IgD-negative memory B cell (primary cell): ENCODE data around the gene FHOD1. TPM values are rescaled to one million over a fixed set of nuclear protein-coding genes. Genes with fewer than 3 reads are reported as not detected.
A peak's percentile ranks its signal among the peaks of the same experiment; 100 is the strongest.

Experiments
- H3K27ac Mint-ChIP-seq, 3 donors: one replicate each; pipeline ENCODE4 v1.8.0; 2020 to 2022; ENCODE audit warnings: mild to moderate bottlenecking in 3 of 3, mixed read lengths in 3 of 3, moderate library complexity in 1 of 3
- H3K27me3 Mint-ChIP-seq: one replicate; pipeline ENCODE4 v1.8.0; 2021; ENCODE audit warnings: mixed read lengths
- H3K36me3 Mint-ChIP-seq: one replicate; pipeline ENCODE4 v1.8.0; 2020; ENCODE audit warnings: mild to moderate bottlenecking, mixed read lengths
- H3K4me1 Mint-ChIP-seq, 3 donors: one replicate each; pipeline ENCODE4 v1.8.0; 2020 to 2022; ENCODE audit warnings: mixed read lengths in 3 of 3, mild to moderate bottlenecking in 1 of 3
- H3K4me3 Mint-ChIP-seq, 4 donors: one replicate each; pipeline ENCODE4 v1.8.0; 2020 to 2022; ENCODE audit warnings: mild to moderate bottlenecking in 4 of 4, mixed read lengths in 4 of 4, moderate library complexity in 3 of 4
- H3K9me3 Mint-ChIP-seq, 3 donors: one replicate each; pipeline ENCODE4 v1.8.0; 2020 to 2021; ENCODE audit warnings: mixed read lengths in 3 of 3, mild to moderate bottlenecking in 1 of 3
- polyA plus RNA-seq: library from polyadenylated mRNA; unstranded; fragments of 300-500 nt; fragmentation: Illumina TruSeq; gene quantifications from one replicate; pipeline ENCODE4 v1.2.3, GENCODE V29; 2021

The FHOD1 gene
- polyA plus RNA-seq, 1 donor from 2014 or later = 3.8 TPM

- Mint-ChIP-seq H3K4me3 (no peak overlapping the region), H3K4me1 (no peaks in the 10 kb centered on the region), H3K27me3 (peaks cover 3% of the 10 kb centered on the region), H3K9me3 (no peaks in the 10 kb centered on the region), H3K27ac (no peak overlapping the region), H3K36me3 (no peaks in the 10 kb centered on the region)
Observed at GRCh38 chr16:67260426-67261063, 13.3 kb upstream of the FHOD1 start.

GRCh38 chr16:67259705-67260104 lies 12.4 kb upstream of the FHOD1 start:
- H3K27ac Mint-ChIP-seq = peak overlapping the region in 1 of 3 donors; percentile 82

GRCh38 chr16:67258161-67258835 lies 11.0 kb upstream of the FHOD1 start:
- Mint-ChIP-seq H3K4me3 (no peak overlapping the region), H3K9me3 (no peaks in the 10 kb centered on the region), H3K4me1 (no peaks in the 10 kb centered on the region), H3K36me3 (no peaks in the 10 kb centered on the region), H3K27me3 (peaks cover 3% of the 10 kb centered on the region), H3K27ac (no peak overlapping the region)

More at GRCh38 chr16:67259705-67260104, 12.4 kb upstream of the FHOD1 start:
- Mint-ChIP-seq H3K4me3 (peak overlapping the region in 1 of 4 donors; percentile 39), H3K27me3 (peaks cover 3% of the 10 kb centered on the region), H3K36me3 (no peaks in the 10 kb centered on the region), H3K4me1 (no peaks in the 10 kb centered on the region), H3K9me3 (no peaks in the 10 kb centered on the region)

DNA sequence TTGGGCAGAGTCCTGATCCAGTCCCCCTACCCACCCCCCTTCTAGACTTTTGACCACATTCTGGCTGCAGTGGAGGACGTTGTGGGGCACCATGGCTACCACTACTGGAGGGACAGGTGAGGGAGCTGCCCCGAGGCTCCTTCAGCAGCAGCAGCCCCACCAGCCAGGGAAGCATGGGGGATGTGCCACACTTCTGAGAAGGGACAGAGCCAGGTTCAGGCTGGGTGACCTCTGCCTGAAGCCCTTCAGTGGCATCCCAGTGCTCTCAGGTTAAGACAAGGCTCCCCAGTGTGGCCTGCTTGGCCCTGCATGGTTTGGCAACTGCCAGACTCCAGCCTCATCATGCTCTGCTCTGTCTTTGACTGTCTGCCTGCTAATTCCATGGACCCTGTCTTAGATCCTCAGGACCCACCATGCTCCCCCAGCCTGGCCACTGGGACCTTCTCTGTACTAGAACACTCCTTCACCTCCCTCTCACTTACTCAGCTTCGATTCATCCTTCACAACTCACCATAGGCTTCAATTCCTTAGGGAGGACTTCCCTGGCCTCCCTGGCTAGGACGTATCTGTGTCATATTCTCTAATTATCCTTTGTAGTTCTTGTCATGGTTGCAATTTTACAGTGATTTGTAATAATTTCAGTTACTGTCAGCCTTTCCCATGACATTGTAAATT lies 10.3 kb upstream of the FHOD1 start:
- H3K27ac Mint-ChIP-seq = no peak overlapping the region
- H3K9me3 Mint-ChIP-seq = no peaks in the 10 kb centered on the region
- H3K4me1 Mint-ChIP-seq = no peaks in the 10 kb centered on the region
- peaks cover 3% of the 10 kb centered on the region for H3K27me3 Mint-ChIP-seq
- no peaks in the 10 kb centered on the region for H3K36me3 Mint-ChIP-seq
- no peak overlapping the region for H3K4me3 Mint-ChIP-seq

GRCh38 chr16:67256701-67257230 lies 9.5 kb upstream of the FHOD1 start:
- H3K4me3 Mint-ChIP-seq = peak overlapping the region in 1 of 4 donors; percentile 57
- no peak overlapping the region for H3K27ac Mint-ChIP-seq
- peaks cover 0 to under 1% (median under 1%) of the 10 kb centered on the region in 3 donors for H3K4me1 Mint-ChIP-seq
- H3K27me3 Mint-ChIP-seq = peaks cover 3% of the 10 kb centered on the region
- H3K9me3 Mint-ChIP-seq = no peaks in the 10 kb centered on the region
- H3K36me3 Mint-ChIP-seq = no peaks in the 10 kb centered on the region

DNA sequence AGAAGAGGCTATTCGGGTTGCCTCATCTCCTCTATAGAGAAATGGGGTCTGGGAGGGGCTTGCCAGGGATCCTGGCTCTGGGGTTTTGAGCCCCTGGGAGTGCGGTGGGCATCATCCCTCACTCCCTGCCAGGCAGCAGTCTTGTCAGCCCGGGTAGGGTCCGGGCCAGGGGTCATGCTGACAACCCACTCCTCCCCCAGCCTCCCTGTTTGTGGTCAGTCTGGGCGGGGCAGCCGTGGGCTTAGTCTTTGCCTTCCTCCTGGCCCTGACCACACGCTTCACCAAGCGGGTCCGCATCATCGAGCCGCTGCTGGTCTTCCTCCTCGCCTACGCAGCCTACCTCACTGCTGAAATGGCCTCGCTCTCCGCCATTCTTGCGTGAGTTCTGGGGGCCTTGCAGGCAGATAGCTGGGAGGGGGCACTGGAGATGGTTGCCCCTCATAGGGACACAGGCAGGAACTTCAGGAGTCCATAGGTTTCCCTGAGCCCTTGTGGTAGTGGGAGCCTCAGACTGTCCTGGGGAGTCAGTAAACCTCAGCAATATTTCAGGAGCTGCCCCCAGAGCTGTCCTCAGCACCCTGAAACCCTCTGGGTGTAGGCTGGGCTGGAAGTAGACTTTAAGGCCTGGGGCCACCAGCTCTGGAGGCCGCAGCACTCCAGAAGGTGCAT lies 8.4 kb upstream of the FHOD1 start:
- H3K27ac Mint-ChIP-seq = no peak overlapping the region
- H3K27me3 Mint-ChIP-seq = peaks cover 3% of the 10 kb centered on the region
- H3K9me3 Mint-ChIP-seq = no peaks in the 10 kb centered on the region
- H3K4me3 Mint-ChIP-seq = no peak overlapping the region
- peaks cover 0 to 4% (median 3%) of the 10 kb centered on the region in 3 donors for H3K4me1 Mint-ChIP-seq
- H3K36me3 Mint-ChIP-seq = no peaks in the 10 kb centered on the region

- no peak overlapping the region for H3K27ac Mint-ChIP-seq
- H3K9me3 Mint-ChIP-seq = no peaks in the 10 kb centered on the region
- peaks cover 0 to 4% (median 3%) of the 10 kb centered on the region in 3 donors for H3K4me1 Mint-ChIP-seq
- no peak overlapping the region for H3K4me3 Mint-ChIP-seq
- peaks cover 7% of the 10 kb centered on the region for H3K27me3 Mint-ChIP-seq
- no peaks in the 10 kb centered on the region for H3K36me3 Mint-ChIP-seq
Observed at GRCh38 chr16:67254801-67255552, 7.7 kb upstream of the FHOD1 start.

- Mint-ChIP-seq H3K27me3 (peaks cover 18% of the 10 kb centered on the region), H3K36me3 (no peaks in the 10 kb centered on the region), H3K27ac (no peak overlapping the region), H3K4me1 (peaks cover 5 to 8% (median 8%) of the 10 kb centered on the region in 3 donors), H3K4me3 (peak overlapping the region in 1 of 4 donors; percentile 9), H3K9me3 (no peaks in the 10 kb centered on the region)
Observed at GRCh38 chr16:67252609-67253497, 5.6 kb upstream of the FHOD1 start.

GRCh38 chr16:67250045-67250327 lies 2.7 kb upstream of the FHOD1 start:
- H3K27me3 Mint-ChIP-seq = peaks cover 19% of the 10 kb centered on the region
- H3K4me1 Mint-ChIP-seq = peaks cover 15 to 18% (median 18%) of the 10 kb centered on the region in 3 donors
- H3K36me3 Mint-ChIP-seq = no peaks in the 10 kb centered on the region
- peak overlapping the region in 2 of 3 donors; percentile 4 to 58 for H3K27ac Mint-ChIP-seq
- H3K9me3 Mint-ChIP-seq = no peaks in the 10 kb centered on the region
- H3K4me3 Mint-ChIP-seq = peak overlapping the region in 3 of 4 donors; percentile 9 to 86 (median 52)

- Mint-ChIP-seq H3K36me3 (no peaks in the 10 kb centered on the region), H3K4me1 (peaks cover 19 to 24% (median 24%) of the 10 kb centered on the region in 3 donors), H3K4me3 (peak overlapping the region; percentile 52 to 86 (median 79)), H3K27me3 (peaks cover 19% of the 10 kb centered on the region), H3K9me3 (no peaks in the 10 kb centered on the region), H3K27ac (peak overlapping the region in 2 of 3 donors; percentile 4 to 58)
Observed at GRCh38 chr16:67249178-67250044, 2.1 kb upstream of the FHOD1 start.

- no peaks in the 10 kb centered on the region for H3K9me3 Mint-ChIP-seq
- no peaks in the 10 kb centered on the region for H3K36me3 Mint-ChIP-seq
- H3K27ac Mint-ChIP-seq = peak within 1 kb of the TSS; percentile 58 to 92 (median 74)
- H3K4me3 Mint-ChIP-seq = peak within 1 kb of the TSS; percentile 88 to 92 (median 91)
- peaks cover 24 to 29% (median 28%) of the 10 kb centered on the region in 3 donors for H3K4me1 Mint-ChIP-seq
- H3K27me3 Mint-ChIP-seq = peaks cover 19% of the 10 kb centered on the region
Observed at GRCh38 chr16:67248401-67249177, 1.3 kb upstream of the FHOD1 start, which contains the start of gene SLC9A5. Gene SLC9A5 (plus strand): TSS chr16:67248979. CDS start chr16:67249015, 36 bp downstream.

DNA sequence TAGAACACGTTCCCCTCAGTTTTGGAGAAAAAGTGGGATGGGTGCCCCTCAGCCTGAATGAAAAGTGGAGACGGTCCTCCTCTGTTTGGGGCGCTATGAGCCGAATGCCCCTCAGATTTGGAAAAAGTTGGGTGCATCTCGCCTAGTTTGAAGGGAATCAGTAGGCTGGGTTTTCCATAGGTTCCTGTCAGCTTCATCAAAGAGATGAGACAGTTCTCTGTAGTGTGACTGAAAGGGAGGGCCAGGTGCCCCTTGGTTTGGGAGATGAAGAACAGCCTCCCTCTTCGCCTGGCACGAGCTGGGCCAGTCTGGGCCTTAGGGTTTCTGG lies 756 bp upstream of the FHOD1 start:
- peaks cover 24 to 29% (median 28%) of the 10 kb centered on the region in 3 donors for H3K4me1 Mint-ChIP-seq
- H3K36me3 Mint-ChIP-seq = no peaks in the 10 kb centered on the region
- peak overlapping the region in 2 of 3 donors; percentile 47 to 74 for H3K27ac Mint-ChIP-seq
- peak overlapping the region; percentile 88 to 92 (median 91) for H3K4me3 Mint-ChIP-seq
- H3K27me3 Mint-ChIP-seq = peaks cover 19% of the 10 kb centered on the region
- H3K9me3 Mint-ChIP-seq = no peaks in the 10 kb centered on the region
